ENCODE results near the gene GASK1B.

DNA sequence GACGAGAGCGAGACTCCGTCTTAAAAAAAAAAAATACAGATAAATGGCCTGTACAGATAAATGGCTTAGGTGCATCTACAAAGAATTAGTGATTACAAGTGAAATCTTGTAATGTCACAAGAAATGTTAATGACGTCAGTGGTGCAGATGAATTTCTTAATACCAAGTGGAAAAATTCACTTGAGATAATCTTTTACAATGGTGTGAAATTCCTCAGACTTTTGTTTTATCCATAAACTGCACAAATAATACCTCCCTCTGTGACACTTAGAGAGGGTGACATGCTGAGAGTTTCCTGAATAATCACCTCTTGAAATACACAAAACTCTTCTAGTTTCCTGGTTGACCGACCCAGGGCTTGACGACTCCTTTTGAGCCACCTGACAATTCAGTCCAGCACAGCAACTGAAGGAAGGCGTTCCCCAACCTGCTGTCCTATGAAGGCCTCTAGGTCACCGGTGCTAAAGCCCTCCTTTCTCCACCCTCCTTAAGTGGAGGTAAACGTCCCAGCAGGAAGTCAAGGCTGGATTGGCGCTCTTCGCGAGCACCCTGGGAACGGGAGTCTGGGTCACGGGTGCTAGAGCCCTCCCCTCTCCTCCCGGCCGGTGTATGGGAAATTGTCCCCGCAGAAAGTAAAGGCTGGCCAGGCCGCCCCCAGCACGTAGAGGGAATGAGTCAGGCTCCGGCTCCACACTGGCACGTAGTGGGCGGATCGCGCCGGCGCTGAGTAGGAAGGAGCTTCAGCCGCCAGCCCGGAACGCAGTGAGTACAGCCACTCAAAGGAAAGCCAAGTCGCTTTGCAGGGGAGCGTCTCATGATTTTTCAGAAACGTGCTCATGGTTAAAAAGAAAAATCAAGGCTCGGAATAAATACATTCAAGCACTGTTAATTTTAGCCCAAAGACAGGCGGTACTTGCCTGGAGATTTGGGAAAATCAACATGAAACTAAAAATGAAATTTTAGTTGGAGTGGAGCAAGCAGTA is 37.3 kb upstream of the GASK1B start, which contains the start of gene TMEM144:
- peak; percentile 34 to 51 for TF ChIP-seq POLR2A (IDR thresholded peaks at IDR 0.05)
- TF ChIP-seq, protein P1, sequence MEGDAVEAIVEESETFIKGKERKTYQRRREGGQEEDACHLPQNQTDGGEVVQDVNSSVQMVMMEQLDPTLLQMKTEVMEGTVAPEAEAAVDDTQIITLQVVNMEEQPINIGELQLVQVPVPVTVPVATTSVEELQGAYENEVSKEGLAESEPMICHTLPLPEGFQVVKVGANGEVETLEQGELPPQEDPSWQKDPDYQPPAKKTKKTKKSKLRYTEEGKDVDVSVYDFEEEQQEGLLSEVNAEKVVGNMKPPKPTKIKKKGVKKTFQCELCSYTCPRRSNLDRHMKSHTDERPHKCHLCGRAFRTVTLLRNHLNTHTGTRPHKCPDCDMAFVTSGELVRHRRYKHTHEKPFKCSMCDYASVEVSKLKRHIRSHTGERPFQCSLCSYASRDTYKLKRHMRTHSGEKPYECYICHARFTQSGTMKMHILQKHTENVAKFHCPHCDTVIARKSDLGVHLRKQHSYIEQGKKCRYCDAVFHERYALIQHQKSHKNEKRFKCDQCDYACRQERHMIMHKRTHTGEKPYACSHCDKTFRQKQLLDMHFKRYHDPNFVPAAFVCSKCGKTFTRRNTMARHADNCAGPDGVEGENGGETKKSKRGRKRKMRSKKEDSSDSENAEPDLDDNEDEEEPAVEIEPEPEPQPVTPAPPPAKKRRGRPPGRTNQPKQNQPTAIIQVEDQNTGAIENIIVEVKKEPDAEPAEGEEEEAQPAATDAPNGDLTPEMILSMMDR (IDR thresholded peaks at IDR 0.05) = peak in 2 of 5 experiments; percentile 14 to 27
- peak; percentile 46 to 90 for TF ChIP-seq EP300 (IDR thresholded peaks at IDR 0.05)
